H1 (cell line): Measurements from ENCODE around the gene OCEL1. TPM values are rescaled to one million over a fixed set of nuclear protein-coding genes. Genes with fewer than 3 reads are reported as not detected.

Experiments used
- CTCF ChIA-PET: fragments of 300-600 bp; sonication (Branson Sonifier 250); formaldehyde crosslinking; loops from one replicate; lab custom pipeline; 2021; ENCODE audit not compliant: partially characterized antibody; lab: Charles Lee
- POLR2A ChIA-PET: fragments of 300-600 bp; sonication (Branson Sonifier 250); formaldehyde crosslinking; loops from one replicate; lab custom pipeline; 2021; ENCODE audit warnings: inconsistent platforms; ENCODE audit not compliant: partially characterized antibody; lab: Charles Lee
- DNase-seq, 2 experiments: peaks; one replicate each; pipeline versions ENCODE4 v3.0.0 to v3.0.0-alpha.2; 2010 to 2022; ENCODE audit warnings: low spot score in 2 of 2, low read depth in 1 of 2, mixed read lengths in 1 of 2
- FAIRE-seq: peaks from 2 replicates; lab custom pipeline; 2011; peaks lifted over from hg19 to GRCh38; lab: Jason Lieb, UNC
- H2AFZ ChIP-seq: 2 replicates; pipeline ENCODE4 v1.8.1; 2012; ENCODE audit warnings: low read length, inconsistent platforms
- H2AK5ac ChIP-seq: 2 replicates; pipeline ENCODE4 v1.6.1; 2013; ENCODE audit warnings: low read depth, low read length
- H2BK120ac ChIP-seq: replicated peaks from 2 replicates; pipeline ENCODE3; 2013; ENCODE audit warnings: low read depth, low read length, inconsistent platforms
- H2BK12ac ChIP-seq: 2 replicates; pipeline ENCODE4 v1.6.1; 2013; ENCODE audit warnings: low read depth, low read length
- H2BK15ac ChIP-seq: 2 replicates; pipeline ENCODE4 v1.6.1; 2013; ENCODE audit warnings: low read length
- H2BK20ac ChIP-seq: 2 replicates; pipeline ENCODE4 v1.6.1; 2013; ENCODE audit warnings: low read length
- H2BK5ac ChIP-seq: 2 replicates; pipeline ENCODE4 v1.6.1; 2013; ENCODE audit warnings: low read depth, low read length
- H3K14ac ChIP-seq: 2 replicates; pipeline ENCODE4 v1.6.1; 2013; ENCODE audit warnings: inconsistent platforms; ENCODE audit not compliant: insufficient read length
- H3K18ac ChIP-seq: 2 replicates; pipeline ENCODE4 v1.6.1; 2013; ENCODE audit warnings: low read length; ENCODE audit errors: extremely low read depth
- H3K23ac ChIP-seq: 2 replicates; pipeline ENCODE4 v1.6.1; 2013; ENCODE audit warnings: inconsistent platforms; ENCODE audit not compliant: insufficient read length
- H3K23me2 ChIP-seq: 2 replicates; pipeline ENCODE4 v1.6.1; 2013; ENCODE audit warnings: low read depth, low read length
- H3K27ac ChIP-seq: 2 replicates; pipeline ENCODE4 v1.6.1; 2011; ENCODE audit warnings: low read depth, low read length, inconsistent platforms
- H3K27me3 ChIP-seq, 4 experiments: replicated peaks in 1 of 4; 1 replicate in 1 of 4; 2 replicates in 3 of 4; pipeline versions ENCODE4 v1.6.1 to v1.8.1; 2011 to 2013; ENCODE audit warnings: low read length in 3 of 4, mild to moderate bottlenecking in 3 of 4, inconsistent platforms in 2 of 4, mixed read lengths in 2 of 4, moderate library complexity in 1 of 4; ENCODE audit not compliant: control insufficient read depth in 3 of 4, insufficient read depth in 3 of 4; ENCODE audit errors: extremely low read depth in 1 of 4
- H3K36me3 ChIP-seq, 4 experiments: 2 replicates each; pipeline versions ENCODE4 v1.6.1 to v1.8.1; 2011 to 2013; ENCODE audit warnings: mild to moderate bottlenecking in 4 of 4, low read length in 3 of 4, moderate library complexity in 2 of 4, control low read depth in 1 of 4, inconsistent platforms in 1 of 4; ENCODE audit not compliant: insufficient read depth in 4 of 4, control insufficient read depth in 2 of 4
- H3K4ac ChIP-seq: replicated peaks from 2 replicates; pipeline ENCODE3; 2013; ENCODE audit warnings: low read length, low read depth, mixed read lengths, inconsistent platforms; ENCODE audit not compliant: insufficient read length
- H3K4me1 ChIP-seq, 4 experiments: replicated peaks in 1 of 4; 1 replicate in 1 of 4; 2 replicates in 3 of 4; pipeline versions ENCODE4 v1.6.1 to v1.8.1; 2011 to 2013; ENCODE audit warnings: low read length in 3 of 4, inconsistent platforms in 2 of 4, mixed read lengths in 1 of 4; ENCODE audit not compliant: insufficient read depth in 4 of 4, control insufficient read depth in 3 of 4
- H3K4me2 ChIP-seq, 2 experiments: 2 replicates each; pipeline versions ENCODE4 v1.6.1 to v1.8.1; 2011 to 2013; ENCODE audit warnings: low read depth in 2 of 2, low read length in 2 of 2, control low read depth in 1 of 2, inconsistent platforms in 1 of 2, mild to moderate bottlenecking in 1 of 2; ENCODE audit not compliant: insufficient read depth in 1 of 2
- H3K4me3 ChIP-seq, 4 experiments: fragments of 200-600, 300-600 bp in 1 of 4; sonication (generic), shearing (Covaris generic), sonication (Bioruptor Twin) in 1 of 4; 2 replicates each; pipeline versions ENCODE4 v1.5.1 to v1.8.1; 2011 to 2016; ENCODE audit warnings: low read length in 4 of 4, low read depth in 3 of 4, control low read depth in 2 of 4, inconsistent platforms in 2 of 4, mild to moderate bottlenecking in 2 of 4, mixed read lengths in 1 of 4, moderate library complexity in 1 of 4; ENCODE audit not compliant: insufficient read depth in 2 of 4; ENCODE audit errors: extremely low read depth in 1 of 4
- H3K56ac ChIP-seq: replicated peaks from 2 replicates; pipeline ENCODE3; 2013; ENCODE audit warnings: low read depth, mild to moderate bottlenecking, mixed read lengths, low read length, inconsistent platforms; ENCODE audit not compliant: insufficient read length
- H3K79me1 ChIP-seq: 2 replicates; pipeline ENCODE4 v1.6.1; 2013; ENCODE audit warnings: low read depth, low read length, control low read depth
- H3K79me2 ChIP-seq, 2 experiments: 2 replicates each; pipeline versions ENCODE4 v1.6.1 to v1.8.1; 2012 to 2013; ENCODE audit warnings: low read length in 2 of 2, mild to moderate bottlenecking in 2 of 2, inconsistent platforms in 1 of 2; ENCODE audit not compliant: insufficient read depth in 2 of 2, control insufficient read depth in 1 of 2
- H3K9ac ChIP-seq, 4 experiments: replicated peaks in 1 of 4; 1 replicate in 1 of 4; 2 replicates in 3 of 4; pipeline versions ENCODE4 v1.6.1 to v1.8.1; 2011 to 2013; ENCODE audit warnings: low read depth in 3 of 4, low read length in 3 of 4, control low read depth in 2 of 4, mild to moderate bottlenecking in 2 of 4, moderate library complexity in 2 of 4, inconsistent platforms in 1 of 4; ENCODE audit errors: extremely low read depth in 1 of 4
- H3K9me3 ChIP-seq, 2 experiments: 2 replicates each; pipeline versions ENCODE4 v1.6.1 to v1.8.1; 2012 to 2013; ENCODE audit warnings: mild to moderate bottlenecking in 2 of 2, moderate library complexity in 2 of 2, control low read depth in 1 of 2, inconsistent platforms in 1 of 2, low read depth in 1 of 2, low read length in 1 of 2, mixed read lengths in 1 of 2; ENCODE audit not compliant: insufficient read depth in 2 of 2
- H4K20me1 ChIP-seq, 2 experiments: replicated peaks in 1 of 2; 2 replicates each; pipeline versions ENCODE3 to v1.8.1; 2011 to 2013; ENCODE audit warnings: inconsistent platforms in 2 of 2, low read length in 2 of 2, mild to moderate bottlenecking in 1 of 2; ENCODE audit not compliant: insufficient read depth in 2 of 2, control insufficient read depth in 1 of 2
- H4K5ac ChIP-seq: 2 replicates; pipeline ENCODE4 v1.6.1; 2013; ENCODE audit warnings: low read length, low read depth, mixed read lengths, inconsistent platforms; ENCODE audit not compliant: insufficient read length
- H4K8ac ChIP-seq: 2 replicates; pipeline ENCODE4 v1.8.0; 2013; ENCODE audit warnings: mild to moderate bottlenecking, moderate library complexity, low read length, inconsistent platforms; ENCODE audit not compliant: insufficient read depth; ENCODE audit errors: extremely low read depth
- H4K91ac ChIP-seq: replicated peaks from 2 replicates; pipeline ENCODE3; 2013; ENCODE audit warnings: low read length, mixed read lengths, inconsistent platforms; ENCODE audit not compliant: insufficient read length
- GABPA ChIP-seq: IDR thresholded peaks from 2 replicates; pipeline ENCODE4 v1.6.1; 2011; ENCODE audit warnings: mild to moderate bottlenecking, low read length, moderate library complexity, borderline replicate concordance; ENCODE audit not compliant: insufficient read depth
- GTF2F1 ChIP-seq: IDR thresholded peaks from 2 replicates; pipeline ENCODE4 v1.6.1; 2012; ENCODE audit warnings: low read depth, low read length, improper control_type of control experiment, borderline replicate concordance
- POLR2A ChIP-seq, 2 experiments: IDR thresholded peaks; 1 replicate in 1 of 2; 2 replicates in 1 of 2; pipeline ENCODE4 v1.6.1; 2011; ENCODE audit warnings: low read depth in 2 of 2, low read length in 2 of 2, mild to moderate bottlenecking in 2 of 2; ENCODE audit errors: control extremely low read depth in 1 of 2
- TAF1 ChIP-seq: IDR thresholded peaks from 2 replicates; pipeline ENCODE4 v1.6.1; 2011; ENCODE audit warnings: mild to moderate bottlenecking, low read depth, low read length
- WGBS, 2 experiments: shearing (Covaris generic) in 1 of 2; methylation state at CpG; one replicate each; pipeline versions ENCODE4 v1.1.6 to v1.1.7; 2013 to 2015; ENCODE audit warnings: low lambda C conversion rate in 2 of 2, mixed read lengths in 2 of 2, inconsistent platforms in 1 of 2, low coverage in 1 of 2, missing lambda C conversion rate in 1 of 2; ENCODE audit not compliant: insufficient replicate concordance in 2 of 2, insufficient coverage in 1 of 2, insufficient read length in 1 of 2; ENCODE audit errors: extremely low coverage in 1 of 2, missing lambda C conversion rate in 1 of 2; 5-methylcytosine and 5-hydroxymethylcytosine counted together
- polyA plus RNA-seq, 7 experiments: library from polyadenylated mRNA; depleted of rRNA in 3 of 7; stranded (reverse) in 5 of 7; unstranded in 2 of 7; fragments of >200 nt in 5 of 7; fragments of 200-250 nt in 2 of 7; gene quantifications; 1 replicate in 5 of 7; 2 replicates in 1 of 7; 4 replicates in 1 of 7; pipeline versions ENCODE4 v1.2.1 to v1.2.3, GENCODE V29; 2011 to 2013; ENCODE audit warnings: missing spikeins in 2 of 7, mixed read lengths in 2 of 7
- total RNA-seq: library from RNA; stranded (reverse); fragmentation: NEBNext Ultra II Directional; extraction: Animal tissue kit (Norgen Biotek cat#: 25700); gene quantifications from 2 replicates; pipeline ENCODE4 v1.2.1, GENCODE V29; 2021

Gene OCEL1
- total and polyA plus RNA-seq, 2 of the 8 experiments (the other 6 are each of a cell fraction or from before 2014, with no cell fraction given), result 13.3 to 32.6 TPM

GRCh38 chr19:17243830-17244617 is 18.0 kb downstream of the OCEL1 start:
- POLR2A ChIA-PET, result interaction anchor here (0.6 to 6.4 kb wide), 16 partner anchors 8 to 627 kb away, joined by 3 to 118 read pairs (median 4); partner anchors contain the start of genes ANKLE1, BABAM1, OCEL1 and USE1
- peaks cover 26 to 52% of the 10 kb centered on the region in 2 experiments; a peak in 3 of 4 replicates for H3K79me2 ChIP-seq
- no peak for FAIRE-seq

More at GRCh38 chr19:17243830-17244617, 18.0 kb downstream of the OCEL1 start:
- peak in 1 of 2 experiments; percentile 71 for DNase-seq
- CTCF ChIA-PET, result interaction anchor here (0.7 to 1.9 kb wide), 8 partner anchors 9 to 219 kb away, joined by 3 to 7 read pairs (median 3); partner anchors contain the start of gene USE1
- Histone ChIP-seq H3K27me3 (no peaks in the 10 kb centered on the region), H2AK5ac (no peak overlapping the region), H2BK12ac (no peak overlapping the region), H3K4me1 (peaks cover 3 to 34% (median 25%) of the 10 kb centered on the region in 4 experiments), H2BK20ac (no peak overlapping the region), H3K4me3 (peak overlapping the region; percentile 68 to 83 (median 78)), H3K9ac (peak overlapping the region; percentile 56 to 67 (median 60); a peak in 6 of 7 replicates), H3K79me1 (peaks cover 12% of the 10 kb centered on the region), H2AFZ (no peak overlapping the region), H3K23me2 (peaks cover 2% of the 10 kb centered on the region; the same call in 1 of the 2 replicates), H2BK15ac (no peak overlapping the region), H4K5ac (peak overlapping the region; percentile 13), H3K4ac (no peak overlapping the region), H4K20me1 (peaks cover 13 to 15% of the 10 kb centered on the region in 2 experiments), H3K18ac (peak overlapping the region; percentile 90), H3K14ac (no peak overlapping the region), H4K91ac (peak overlapping the region; percentile 75), H3K23ac (no peak overlapping the region), H3K36me3 (peaks cover 0 to 4% (median 0%) of the 10 kb centered on the region in 4 experiments; a peak in 2 of 8 replicates), H3K9me3 (no peaks in the 10 kb centered on the region), H4K8ac (no peak overlapping the region), H3K56ac (peak overlapping the region; percentile 19), H3K4me2 (peak overlapping the region; percentile 74 to 83), H2BK5ac (peak overlapping the region; percentile 87; the same call in 1 of the 2 replicates), H2BK120ac (no peak overlapping the region), H3K27ac (no peak overlapping the region; the same call in 1 of the 2 replicates)
- peak; percentile 34; the same call in 1 of the 2 replicates for TF ChIP-seq TAF1
- peak; percentile 54; the same call in 1 of the 2 replicates for TF ChIP-seq GABPA
- TF ChIP-seq POLR2A (IDR thresholded peaks at IDR 0.05; ENCODE audit: control extremely low read depth in 1 of 2, low read depth in 2 of 2, low read length in 2 of 2), result 0 out of 3 replicates have a peak, but pooled peaks of 1 of the 2 experiments have one; percentile 20
- no peak for TF ChIP-seq GTF2F1
- 3% methylated on average over 42 of the region's 52 CpGs; no CpG with 5 or more reads in 1 of the 2 experiments for WGBS, 2 experiments
